ENCODE measurements around the gene TNFRSF19. TPM values are rescaled to one million over a fixed set of nuclear protein-coding genes. Genes with fewer than 3 reads are reported as not detected.
A peak's percentile ranks its signal among the peaks of the same experiment; 100 is the strongest.
"Not testable (repeated sequence)": the region's sequence is repeated elsewhere in the genome, so short reads cannot be mapped to it uniquely, and the experiment has no call there.

TNFRSF19 gene
- total and polyA plus RNA-seq, 5 donors: 15.6 to 50.8 (median 34.6) TPM

DNA sequence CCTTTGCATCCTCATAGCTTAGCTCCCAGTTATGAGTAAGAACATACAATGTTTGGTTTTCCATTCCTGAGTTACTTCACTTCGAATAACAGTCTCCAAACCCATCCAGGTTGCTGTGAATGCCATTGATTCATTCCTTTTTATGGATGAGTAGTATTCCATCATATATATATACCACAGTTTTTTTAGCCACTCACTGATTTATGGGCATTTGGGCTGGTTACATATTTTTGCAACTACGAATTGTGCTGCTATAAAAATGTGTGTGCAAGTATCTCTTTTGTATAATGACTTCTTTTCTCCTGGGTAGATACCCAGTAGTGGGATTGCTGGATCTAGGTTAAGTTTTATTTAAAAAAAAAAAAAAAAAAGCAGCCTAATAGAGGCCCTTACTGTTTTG is 14.1 kb downstream of the TNFRSF19 start:
- DNase-seq (no peak), ATAC-seq (no peak)
- Histone ChIP-seq H3K27me3 (ENCODE audit: control insufficient read depth, insufficient read depth) (no peaks in the 10 kb centered on the region), H3K27ac (ENCODE audit: low read length) (no peak overlapping the region), H3K9me3 (ENCODE audit: control insufficient read depth, low read length) (no peaks in the 10 kb centered on the region), H3K4me3 (ENCODE audit: low read length) (no peak overlapping the region), H3K4me1 (ENCODE audit: control insufficient read depth, insufficient read depth, low read length) (peaks cover 2% of the 10 kb centered on the region)
- intact Hi-C loops (cut with DNase I): no loop called here
- 67% methylated on average over 2 of the region's 2 CpGs for WGBS

- no peaks in the 10 kb centered on the region for H3K9me3 ChIP-seq (ENCODE audit: control insufficient read depth, low read length)
- peaks cover 2% of the 10 kb centered on the region for H3K4me1 ChIP-seq (ENCODE audit: control insufficient read depth, insufficient read depth, low read length)
- 82% methylated on average over 6 of the region's 6 CpGs for WGBS
- no peak overlapping the region for H3K27ac ChIP-seq (ENCODE audit: low read length)
- H3K27me3 ChIP-seq (ENCODE audit: control insufficient read depth, insufficient read depth): no peaks in the 10 kb centered on the region
- ATAC-seq (peak; percentile 41 to 61), DNase-seq (no peak)
- no peak overlapping the region for H3K4me3 ChIP-seq (ENCODE audit: low read length)
- intact Hi-C loops (cut with DNase I): no loop called here
These were observed 16.1 kb downstream of the TNFRSF19 start for GRCh38 chr13:23586336-23586735.

- H3K9me3 ChIP-seq (ENCODE audit: control insufficient read depth, low read length): no peaks in the 10 kb centered on the region
- peak in 1 of 2 donors; percentile 56 for ATAC-seq
- H3K27ac ChIP-seq (ENCODE audit: low read length): no peak overlapping the region
- peaks cover 2% of the 10 kb centered on the region for H3K4me1 ChIP-seq (ENCODE audit: control insufficient read depth, insufficient read depth, low read length)
- no peak for DNase-seq
- no peaks in the 10 kb centered on the region for H3K27me3 ChIP-seq (ENCODE audit: control insufficient read depth, insufficient read depth)
- intact Hi-C loops (cut with DNase I): no loop called here
- WGBS: 76% methylated on average over 7 of the region's 7 CpGs
- H3K4me3 ChIP-seq (ENCODE audit: low read length): no peak overlapping the region
These were observed 18.5 kb downstream of the TNFRSF19 start for GRCh38 chr13:23588666-23589065.

DNA sequence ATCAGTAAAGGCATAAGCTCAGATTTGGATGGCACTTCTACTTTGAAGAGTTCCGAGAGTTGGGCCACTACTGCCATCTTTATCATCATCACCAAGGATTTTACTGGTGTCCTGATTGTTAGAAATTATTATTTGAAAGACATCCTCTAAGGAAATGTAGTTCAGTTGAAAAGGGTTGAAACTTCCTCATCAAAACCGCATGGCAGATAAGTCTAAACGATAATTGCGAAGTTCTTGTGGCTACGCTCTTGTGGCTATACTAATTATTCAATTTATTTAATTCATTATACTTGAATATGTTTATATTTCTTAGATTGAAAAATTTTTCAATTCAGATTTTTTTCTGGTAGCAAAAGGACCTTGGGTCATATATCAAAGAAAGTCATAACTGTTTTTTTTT is 22.4 kb downstream of the TNFRSF19 start:
- no peak overlapping the region for H3K27ac ChIP-seq (ENCODE audit: low read length)
- no peak overlapping the region for H3K4me3 ChIP-seq (ENCODE audit: low read length)
- H3K9me3 ChIP-seq (ENCODE audit: control insufficient read depth, low read length): no peaks in the 10 kb centered on the region
- DNase-seq (no peak), ATAC-seq (no peak)
- H3K27me3 ChIP-seq (ENCODE audit: control insufficient read depth, insufficient read depth): no peaks in the 10 kb centered on the region
- intact Hi-C loops (cut with DNase I): no loop called here
- peaks cover 2% of the 10 kb centered on the region for H3K4me1 ChIP-seq (ENCODE audit: control insufficient read depth, insufficient read depth, low read length)
- 90% methylated on average over 5 of the region's 5 CpGs for WGBS

GRCh38 chr13:23593148-23593547 is 22.9 kb downstream of the TNFRSF19 start:
- WGBS: 94% methylated on average over 2 of the region's 2 CpGs
- peaks cover under 1% of the 10 kb centered on the region for H3K4me1 ChIP-seq (ENCODE audit: control insufficient read depth, insufficient read depth, low read length)
- no peak overlapping the region for H3K4me3 ChIP-seq (ENCODE audit: low read length)
- intact Hi-C loops (cut with DNase I): no loop called here
- H3K9me3 ChIP-seq (ENCODE audit: control insufficient read depth, low read length): no peaks in the 10 kb centered on the region
- H3K27ac ChIP-seq (ENCODE audit: low read length): no peak overlapping the region
- ATAC-seq (no peak), DNase-seq (no peak)
- H3K27me3 ChIP-seq (ENCODE audit: control insufficient read depth, insufficient read depth): no peaks in the 10 kb centered on the region

DNA sequence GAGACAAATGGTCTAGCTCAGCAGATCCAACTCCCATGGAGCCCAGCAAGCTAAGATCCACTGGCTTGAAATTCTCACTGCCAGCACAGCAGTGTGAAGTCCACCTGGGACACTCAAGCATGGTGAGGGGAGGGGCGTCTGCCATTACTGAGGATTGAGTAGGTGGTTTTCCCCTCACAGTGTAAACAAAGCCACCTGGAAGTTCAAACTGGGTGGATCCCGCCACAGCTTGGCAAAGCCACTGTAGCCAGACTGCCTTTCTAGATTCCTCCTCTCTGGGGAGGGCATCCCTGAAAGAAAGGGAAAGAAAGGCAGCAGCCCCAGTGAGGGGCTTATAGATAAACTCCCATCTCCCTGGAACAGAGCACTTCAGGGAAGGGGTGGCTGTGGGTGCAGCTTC is 24.1 kb downstream of the TNFRSF19 start:
- H3K4me3 ChIP-seq (ENCODE audit: low read length); H3K4me1 ChIP-seq (ENCODE audit: control insufficient read depth, insufficient read depth, low read length); H3K27me3 ChIP-seq (ENCODE audit: control insufficient read depth, insufficient read depth); H3K9me3 ChIP-seq (ENCODE audit: control insufficient read depth, low read length); ATAC-seq; intact Hi-C loops (cut with DNase I); H3K27ac ChIP-seq (ENCODE audit: low read length); DNase-seq: not testable (repeated sequence)
- 97% methylated on average over 2 of the region's 2 CpGs for WGBS

DNA sequence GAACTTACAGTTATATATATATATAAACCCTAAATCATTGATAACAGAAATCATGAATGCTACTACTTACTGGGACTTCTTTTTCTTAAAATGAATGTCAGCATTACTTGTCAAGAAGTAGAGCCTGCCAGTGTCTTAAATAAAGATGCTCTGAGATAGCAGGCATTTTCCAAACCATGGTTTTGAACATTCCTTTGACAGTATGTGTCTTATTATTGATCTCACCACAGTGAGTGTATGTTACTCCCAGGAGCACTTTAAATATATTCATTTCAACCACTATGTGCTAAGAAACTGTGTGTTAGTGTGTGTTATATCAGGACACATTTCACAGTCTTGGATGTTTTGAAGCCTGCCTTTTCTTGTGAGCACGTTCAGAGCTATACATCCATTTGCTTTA is 28.2 kb downstream of the TNFRSF19 start:
- DNase-seq (no peak), ATAC-seq (no peak)
- Histone ChIP-seq H3K27me3 (ENCODE audit: control insufficient read depth, insufficient read depth) (no peaks in the 10 kb centered on the region), H3K4me3 (ENCODE audit: low read length) (no peak overlapping the region), H3K4me1 (ENCODE audit: control insufficient read depth, insufficient read depth, low read length) (peaks cover 1% of the 10 kb centered on the region), H3K27ac (ENCODE audit: low read length) (no peak overlapping the region), H3K9me3 (ENCODE audit: control insufficient read depth, low read length) (no peaks in the 10 kb centered on the region)
- 75% methylated on average over 1 of the region's 1 CpG for WGBS
- intact Hi-C loops (cut with DNase I): no loop called here

GRCh38 chr13:23599083-23599925 is 29.1 kb downstream of the TNFRSF19 start:
- 87% methylated on average over 3 of the region's 3 CpGs for WGBS
- Histone ChIP-seq H3K4me1 (ENCODE audit: control insufficient read depth, insufficient read depth, low read length) (peaks cover 1% of the 10 kb centered on the region), H3K4me3 (ENCODE audit: low read length) (no peak overlapping the region), H3K27me3 (ENCODE audit: control insufficient read depth, insufficient read depth) (no peaks in the 10 kb centered on the region), H3K9me3 (ENCODE audit: control insufficient read depth, low read length) (no peaks in the 10 kb centered on the region), H3K27ac (ENCODE audit: low read length) (no peak overlapping the region)
- no peak for DNase-seq
- intact Hi-C loops (cut with DNase I): no loop called here
- no peak for ATAC-seq

GRCh38 chr13:23600100-23600499 is 29.9 kb downstream of the TNFRSF19 start:
- WGBS: 76% methylated on average over 3 of the region's 3 CpGs
- intact Hi-C loops (cut with DNase I): no loop called here
- DNase-seq (no peak), ATAC-seq (no peak)
- Histone ChIP-seq H3K27me3 (ENCODE audit: control insufficient read depth, insufficient read depth) (no peaks in the 10 kb centered on the region), H3K9me3 (ENCODE audit: control insufficient read depth, low read length) (no peaks in the 10 kb centered on the region), H3K4me1 (ENCODE audit: control insufficient read depth, insufficient read depth, low read length) (peaks cover 1% of the 10 kb centered on the region), H3K4me3 (ENCODE audit: low read length) (no peak overlapping the region), H3K27ac (ENCODE audit: low read length) (no peak overlapping the region)

GRCh38 chr13:23600534-23600933 is 30.3 kb downstream of the TNFRSF19 start:
- Histone ChIP-seq H3K4me1 (ENCODE audit: control insufficient read depth, insufficient read depth, low read length) (peaks cover 1% of the 10 kb centered on the region), H3K27me3 (ENCODE audit: control insufficient read depth, insufficient read depth) (no peaks in the 10 kb centered on the region), H3K4me3 (ENCODE audit: low read length) (no peak overlapping the region), H3K27ac (ENCODE audit: low read length) (no peak overlapping the region), H3K9me3 (ENCODE audit: control insufficient read depth, low read length) (no peaks in the 10 kb centered on the region)
- DNase-seq (no peak), ATAC-seq (no peak)
- intact Hi-C loops (cut with DNase I): no loop called here

GRCh38 chr13:23605831-23606230 is 35.6 kb downstream of the TNFRSF19 start:
- ATAC-seq (no peak), DNase-seq (no peak)
- H3K27me3 ChIP-seq (ENCODE audit: control insufficient read depth, insufficient read depth): no peaks in the 10 kb centered on the region
- H3K9me3 ChIP-seq (ENCODE audit: control insufficient read depth, low read length): no peaks in the 10 kb centered on the region
- H3K4me1 ChIP-seq (ENCODE audit: control insufficient read depth, insufficient read depth, low read length): peaks cover 6% of the 10 kb centered on the region
- H3K4me3 ChIP-seq (ENCODE audit: low read length): no peak overlapping the region
- WGBS: 94% methylated on average over 3 of the region's 3 CpGs
- intact Hi-C loops (cut with DNase I): no loop called here
- no peak overlapping the region for H3K27ac ChIP-seq (ENCODE audit: low read length)

DNA sequence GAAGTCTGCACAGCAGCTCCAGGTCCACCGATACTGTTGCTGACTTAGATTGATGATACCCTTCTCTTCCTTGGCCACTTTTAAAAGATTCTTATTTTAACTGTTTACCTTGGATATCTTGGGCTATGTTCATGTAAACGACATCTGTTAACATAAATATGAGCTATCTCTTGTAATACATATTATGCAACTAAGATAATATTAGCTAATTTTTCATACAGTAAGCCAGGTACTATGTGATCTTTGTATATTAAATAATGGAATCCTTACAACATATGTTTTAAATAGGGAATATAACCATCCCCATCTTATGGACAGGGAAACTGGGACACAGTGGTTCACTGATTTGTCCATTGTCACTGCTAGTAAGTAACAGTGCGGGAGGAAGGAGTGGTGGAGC is 37.9 kb downstream of the TNFRSF19 start:
- no peak overlapping the region for H3K4me3 ChIP-seq (ENCODE audit: low read length)

More for the DNA sequence above, 37.9 kb downstream of the TNFRSF19 start:
- Histone ChIP-seq H3K27ac (ENCODE audit: low read length) (no peak overlapping the region), H3K4me1 (ENCODE audit: control insufficient read depth, insufficient read depth, low read length) (peaks cover 6% of the 10 kb centered on the region), H3K9me3 (ENCODE audit: control insufficient read depth, low read length) (no peaks in the 10 kb centered on the region), H3K27me3 (ENCODE audit: control insufficient read depth, insufficient read depth) (no peaks in the 10 kb centered on the region)
- ATAC-seq: no peak
- no peak for DNase-seq
- intact Hi-C loops (cut with DNase I): no loop called here
- 75% methylated on average over 3 of the region's 3 CpGs for WGBS

Data from right cardiac atrium (tissue), 5 donors.